Nephron (organoid): ENCODE data around the gene TNIP2.
"Not testable (repeated sequence)": the region's sequence is repeated elsewhere in the genome, so short reads cannot be mapped to it uniquely, and the experiment has no call there.

ENCODE experiments used
- H3K27ac Mint-ChIP-seq, 3 experiments: 2 replicates each; pipeline ENCODE4 v1.8.0; 2020; ENCODE audit warnings: mixed read lengths in 3 of 3, mild to moderate bottlenecking in 2 of 3, moderate library complexity in 1 of 3
- H3K27me3 Mint-ChIP-seq: 2 replicates; pipeline ENCODE4 v1.8.0; 2021; ENCODE audit warnings: low read depth, mild to moderate bottlenecking, moderate library complexity, mixed read lengths
- H3K36me3 Mint-ChIP-seq: 2 replicates; pipeline ENCODE4 v1.8.0; 2020; ENCODE audit warnings: low read depth, mixed read lengths
- H3K4me1 Mint-ChIP-seq: 2 replicates; pipeline ENCODE4 v1.8.0; 2020; ENCODE audit warnings: mixed read lengths
- H3K4me3 Mint-ChIP-seq, 3 experiments: 2 replicates each; pipeline ENCODE4 v1.8.0; 2020; ENCODE audit warnings: mild to moderate bottlenecking in 3 of 3, mixed read lengths in 3 of 3, moderate library complexity in 2 of 3
- H3K9me3 Mint-ChIP-seq: 2 replicates; pipeline ENCODE4 v1.8.0; 2020; ENCODE audit warnings: mixed read lengths
- TF ChIP-seq, protein P1 (sequence below), 3 experiments: fragments of 200-600 bp; sonication (generic); IDR thresholded peaks; one replicate each; pipeline ENCODE4 v1.5.0; 2021; ENCODE audit warnings: antibody characterized with exemption in 3 of 3; ENCODE audit not compliant: unreplicated experiment in 3 of 3

Gene TNIP2

GRCh38 chr4:2743518-2744445 is 12.4 kb downstream of the TNIP2 start:
- Mint-ChIP-seq H3K36me3 (peaks cover 32% of the 10 kb centered on the region), H3K4me3 (no peak overlapping the region), H3K4me1 (no peaks in the 10 kb centered on the region), H3K27ac (no peak overlapping the region), H3K27me3 (no peaks in the 10 kb centered on the region), H3K9me3 (no peaks in the 10 kb centered on the region)
- TF ChIP-seq, protein P1, sequence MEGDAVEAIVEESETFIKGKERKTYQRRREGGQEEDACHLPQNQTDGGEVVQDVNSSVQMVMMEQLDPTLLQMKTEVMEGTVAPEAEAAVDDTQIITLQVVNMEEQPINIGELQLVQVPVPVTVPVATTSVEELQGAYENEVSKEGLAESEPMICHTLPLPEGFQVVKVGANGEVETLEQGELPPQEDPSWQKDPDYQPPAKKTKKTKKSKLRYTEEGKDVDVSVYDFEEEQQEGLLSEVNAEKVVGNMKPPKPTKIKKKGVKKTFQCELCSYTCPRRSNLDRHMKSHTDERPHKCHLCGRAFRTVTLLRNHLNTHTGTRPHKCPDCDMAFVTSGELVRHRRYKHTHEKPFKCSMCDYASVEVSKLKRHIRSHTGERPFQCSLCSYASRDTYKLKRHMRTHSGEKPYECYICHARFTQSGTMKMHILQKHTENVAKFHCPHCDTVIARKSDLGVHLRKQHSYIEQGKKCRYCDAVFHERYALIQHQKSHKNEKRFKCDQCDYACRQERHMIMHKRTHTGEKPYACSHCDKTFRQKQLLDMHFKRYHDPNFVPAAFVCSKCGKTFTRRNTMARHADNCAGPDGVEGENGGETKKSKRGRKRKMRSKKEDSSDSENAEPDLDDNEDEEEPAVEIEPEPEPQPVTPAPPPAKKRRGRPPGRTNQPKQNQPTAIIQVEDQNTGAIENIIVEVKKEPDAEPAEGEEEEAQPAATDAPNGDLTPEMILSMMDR (IDR thresholded peaks at IDR 0.05; ENCODE audit: unreplicated experiment in 3 of 3): no peak

DNA sequence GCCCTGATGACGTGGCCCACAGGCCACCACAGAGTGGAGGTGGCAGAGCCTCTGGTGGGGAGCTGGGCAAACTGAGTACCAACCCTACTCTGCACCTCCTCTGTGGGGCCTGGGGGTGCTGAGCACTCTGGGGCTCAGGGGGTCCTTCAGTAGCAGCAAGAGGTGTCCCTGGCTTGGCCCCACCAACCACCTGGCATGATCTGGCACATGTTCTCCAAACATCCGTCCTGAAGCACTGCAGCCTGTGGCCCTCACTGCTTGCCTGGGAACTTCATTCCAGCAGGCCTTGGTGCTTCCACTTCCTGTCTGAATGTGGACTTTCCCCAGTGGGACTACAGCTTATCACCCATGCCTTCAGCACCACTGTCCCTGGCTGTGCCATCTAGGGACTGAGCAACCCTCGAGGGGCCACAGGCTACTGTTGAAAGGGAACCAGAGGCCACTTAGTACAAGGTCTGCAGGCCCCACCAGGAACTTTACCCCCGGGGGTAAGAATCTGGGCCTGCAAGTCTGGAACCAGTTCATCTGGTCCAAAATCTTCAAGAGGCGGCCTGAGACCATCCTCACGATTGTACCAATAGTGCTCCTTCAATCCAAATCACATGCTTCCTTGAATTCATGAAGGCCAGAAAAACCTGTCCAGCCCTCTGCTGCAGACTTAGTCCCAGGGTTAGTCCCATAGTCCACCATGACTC is 13.2 kb downstream of the TNIP2 start:
- H3K27ac Mint-ChIP-seq: no peak overlapping the region
- no peaks in the 10 kb centered on the region for H3K4me1 Mint-ChIP-seq
- H3K36me3 Mint-ChIP-seq: peaks cover 39% of the 10 kb centered on the region
- TF ChIP-seq, protein P1 (IDR thresholded peaks at IDR 0.05; ENCODE audit: unreplicated experiment in 3 of 3): no peak
- H3K9me3 Mint-ChIP-seq: no peaks in the 10 kb centered on the region
- H3K4me3 Mint-ChIP-seq: no peak overlapping the region
- no peaks in the 10 kb centered on the region for H3K27me3 Mint-ChIP-seq

- peaks cover 33% of the 10 kb centered on the region for H3K36me3 Mint-ChIP-seq
- no peaks in the 10 kb centered on the region for H3K27me3 Mint-ChIP-seq
- no peak overlapping the region for H3K27ac Mint-ChIP-seq
- no peaks in the 10 kb centered on the region for H3K9me3 Mint-ChIP-seq
- TF ChIP-seq, protein P1 (IDR thresholded peaks at IDR 0.05; ENCODE audit: unreplicated experiment in 3 of 3): no peak
- no peak overlapping the region for H3K4me3 Mint-ChIP-seq
- H3K4me1 Mint-ChIP-seq: no peaks in the 10 kb centered on the region
Observed at GRCh38 chr4:2742081-2742822, 13.9 kb downstream of the TNIP2 start.

DNA sequence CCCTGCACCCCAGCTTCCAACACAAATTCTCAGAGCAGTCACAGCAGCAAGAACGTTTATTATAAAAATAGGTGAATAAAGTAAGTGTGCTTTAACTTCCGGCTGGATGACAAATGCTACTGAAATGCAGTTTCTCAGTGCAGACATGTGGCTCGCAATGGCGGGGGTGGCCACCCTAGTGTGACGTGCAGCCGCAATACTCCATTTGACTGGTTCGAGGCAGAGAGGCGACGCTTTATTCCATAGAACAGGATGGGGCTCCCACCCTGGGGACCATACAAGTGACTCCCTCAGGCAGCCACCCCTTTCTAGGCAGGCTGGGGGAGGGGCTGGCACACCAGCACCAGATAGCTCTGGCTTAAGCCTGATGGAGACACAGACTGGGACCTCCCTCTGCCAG is 14.5 kb downstream of the TNIP2 start:
- H3K4me1 Mint-ChIP-seq: no peaks in the 10 kb centered on the region
- H3K9me3 Mint-ChIP-seq: peaks cover 3% of the 10 kb centered on the region
- H3K27me3 Mint-ChIP-seq: no peaks in the 10 kb centered on the region
- TF ChIP-seq, protein P1 (IDR thresholded peaks at IDR 0.05; ENCODE audit: unreplicated experiment in 3 of 3): no peak
- H3K27ac Mint-ChIP-seq: no peak overlapping the region
- H3K36me3 Mint-ChIP-seq: peaks cover 32% of the 10 kb centered on the region
- H3K4me3 Mint-ChIP-seq: no peak overlapping the region

- H3K27ac Mint-ChIP-seq, H3K27me3 Mint-ChIP-seq, H3K4me3 Mint-ChIP-seq, H3K4me1 Mint-ChIP-seq: not testable (repeated sequence)
- H3K36me3 Mint-ChIP-seq: peaks cover 45% of the 10 kb centered on the region
- peaks cover 22% of the 10 kb centered on the region for H3K9me3 Mint-ChIP-seq
Observed at GRCh38 chr4:2738296-2738695, 17.8 kb downstream of the TNIP2 start.

- H3K4me3 Mint-ChIP-seq: no peak overlapping the region
- H3K4me1 Mint-ChIP-seq: no peaks in the 10 kb centered on the region
- no peak overlapping the region for H3K27ac Mint-ChIP-seq
- TF ChIP-seq, protein P1 (IDR thresholded peaks at IDR 0.05; ENCODE audit: unreplicated experiment in 3 of 3): no peak
- H3K27me3 Mint-ChIP-seq: no peaks in the 10 kb centered on the region
- peaks cover 22% of the 10 kb centered on the region for H3K9me3 Mint-ChIP-seq
- H3K36me3 Mint-ChIP-seq: peaks cover 64% of the 10 kb centered on the region
Observed at GRCh38 chr4:2735869-2736268, 20.3 kb downstream of the TNIP2 start.
